MCF 10A (cell line): ENCODE results near the gene RAP1GAP2. TPM values are rescaled to one million over a fixed set of nuclear protein-coding genes. Genes with fewer than 3 reads are reported as not detected.

Source experiments
- BruUV-seq: library from RNA; stranded (reverse); fragments of 400-500 nt; replicated peaks from 2 replicates; lab custom pipeline; 2021; lab: Mats Ljungman, UMichigan
- CTCF ChIA-PET: fragments of 300-600 bp; sonication (Branson Sonifier 250); formaldehyde crosslinking; extraction: SDS; loops from one replicate; lab custom pipeline; 2021; ENCODE audit warnings: antibody characterized with exemption, inconsistent platforms; lab: Yijun Ruan, JAX
- POLR2A ChIA-PET: fragments of 300-600, 350-650 bp; sonication (Branson Sonifier 250); formaldehyde crosslinking; extraction: SDS; loops from one replicate; lab custom pipeline; 2020; ENCODE audit warnings: antibody characterized with exemption, inconsistent platforms; lab: Yijun Ruan, JAX
- DNase-seq: peaks from one replicate; pipeline ENCODE4 v3.0.0-alpha.2; 2018; ENCODE audit not compliant: unreplicated experiment
- H3K27ac Mint-ChIP-seq: one replicate; pipeline ENCODE4 v1.8.0; 2022; ENCODE audit warnings: mild to moderate bottlenecking, low read depth, mixed read lengths; ENCODE audit not compliant: unreplicated experiment
- H3K27me3 Mint-ChIP-seq: one replicate; pipeline ENCODE4 v1.8.0; 2022; ENCODE audit warnings: mixed read lengths; ENCODE audit not compliant: insufficient read depth, unreplicated experiment
- H3K36me3 Mint-ChIP-seq: one replicate; pipeline ENCODE4 v1.8.0; 2022; ENCODE audit warnings: mild to moderate bottlenecking, moderate library complexity, mixed read lengths; ENCODE audit not compliant: insufficient read depth, unreplicated experiment
- H3K4me1 Mint-ChIP-seq: one replicate; pipeline ENCODE4 v1.8.0; 2022; ENCODE audit warnings: mixed read lengths; ENCODE audit not compliant: insufficient read depth, unreplicated experiment
- H3K4me3 Mint-ChIP-seq: one replicate; pipeline ENCODE4 v1.8.0; 2022; ENCODE audit warnings: mild to moderate bottlenecking, moderate library complexity, mixed read lengths; ENCODE audit not compliant: unreplicated experiment
- H3K9me3 Mint-ChIP-seq: one replicate; pipeline ENCODE4 v1.8.0; 2022; ENCODE audit warnings: mixed read lengths; ENCODE audit not compliant: unreplicated experiment
- CTCF ChIP-seq: fragments of 200-600 bp; IDR thresholded peaks from one replicate; pipeline ENCODE4 v1.8.0; 2022; ENCODE audit warnings: antibody characterized with exemption, mild to moderate bottlenecking; ENCODE audit not compliant: unreplicated experiment
- intact Hi-C: fragments of 100-400 bp; cut with micrococcal nuclease; formaldehyde crosslinking; loops from 2 replicates; pipeline ENCODE4 v1.14.1; 2022
- total RNA-seq: library from RNA; stranded (reverse); gene quantifications from 2 replicates; pipeline ENCODE4 v1.2.3, GENCODE V29; 2022

RAP1GAP2 gene
- total RNA-seq, 1 experiment from 2014 or later = 40.2 TPM

GRCh38 chr17:2847381-2848333 lies 51.4 kb downstream of the RAP1GAP2 start:
- DNase-seq = no peak
- CTCF ChIA-PET = interaction anchor here (0.6 to 9.5 kb wide), 34 partner anchors 8 to 845 kb away, joined by 3 to 118 read pairs (median 5); no protein-coding TSS in a partner anchor
- POLR2A ChIA-PET = interaction anchor here (1.0 to 2.7 kb wide), 3 partner anchors 83 to 165 kb away, joined by 3 to 9 read pairs (median 5); no protein-coding TSS in a partner anchor
- Mint-ChIP-seq H3K4me1 (peaks cover 6% of the 10 kb centered on the region), H3K27ac (no peak overlapping the region), H3K36me3 (no peaks in the 10 kb centered on the region), H3K4me3 (no peak overlapping the region), H3K27me3 (no peaks in the 10 kb centered on the region), H3K9me3 (no peaks in the 10 kb centered on the region)
- no peak for TF ChIP-seq CTCF
- BruUV-seq = no TSS peak
- intact Hi-C loops = loop anchor here (1.0 to 2.0 kb wide), 4 partner anchors 19 to 166 kb away; no protein-coding TSS in a partner anchor

- POLR2A ChIA-PET = interaction anchor here (0.6 to 2.7 kb wide), 3 partner anchors 77 to 442 kb away, joined by 3 to 9 read pairs (median 6); no protein-coding TSS in a partner anchor
- BruUV-seq = no TSS peak
- CTCF ChIA-PET = interaction anchor here (0.6 to 9.5 kb wide), 34 partner anchors 8 to 798 kb away, joined by 3 to 118 read pairs (median 6); no protein-coding TSS in a partner anchor
- intact Hi-C loops = loop anchor here (2.0 kb wide), 1 partner anchor 156 kb away; no protein-coding TSS in a partner anchor
- Mint-ChIP-seq H3K4me1 (peaks cover 6% of the 10 kb centered on the region), H3K36me3 (no peaks in the 10 kb centered on the region), H3K27me3 (no peaks in the 10 kb centered on the region), H3K9me3 (no peaks in the 10 kb centered on the region), H3K27ac (no peak overlapping the region), H3K4me3 (no peak overlapping the region)
- DNase-seq = no peak
- no peak for TF ChIP-seq CTCF
Observed at GRCh38 chr17:2849327-2849670, 53.1 kb downstream of the RAP1GAP2 start.

- DNase-seq = no peak
- H3K27me3 Mint-ChIP-seq = no peaks in the 10 kb centered on the region
- POLR2A ChIA-PET = interaction anchor here (1.0 kb wide), 2 partner anchors 41 to 75 kb away, joined by 3 read pairs; no protein-coding TSS in a partner anchor
- intact Hi-C loops = no loop called here
- no peaks in the 10 kb centered on the region for H3K9me3 Mint-ChIP-seq
- peaks cover 15% of the 10 kb centered on the region for H3K4me1 Mint-ChIP-seq
- H3K27ac Mint-ChIP-seq = no peak overlapping the region
- H3K36me3 Mint-ChIP-seq = no peaks in the 10 kb centered on the region
- no peak overlapping the region for H3K4me3 Mint-ChIP-seq
- no peak for TF ChIP-seq CTCF
- BruUV-seq = no TSS peak
- CTCF ChIA-PET = interaction anchor here (0.6 to 9.5 kb wide), 11 partner anchors 25 to 454 kb away, joined by 3 to 101 read pairs (median 4); no protein-coding TSS in a partner anchor
Observed at GRCh38 chr17:2850991-2851390, 54.8 kb downstream of the RAP1GAP2 start.

- H3K4me3 Mint-ChIP-seq = no peak overlapping the region
- no peaks in the 10 kb centered on the region for H3K9me3 Mint-ChIP-seq
- intact Hi-C loops = no loop called here
Observed at GRCh38 chr17:2851615-2852014, 55.4 kb downstream of the RAP1GAP2 start.

More at GRCh38 chr17:2851615-2852014, 55.4 kb downstream of the RAP1GAP2 start:
- peaks cover 15% of the 10 kb centered on the region for H3K4me1 Mint-ChIP-seq
- H3K36me3 Mint-ChIP-seq = no peaks in the 10 kb centered on the region
- no peak for DNase-seq
- POLR2A ChIA-PET = interaction anchor here (1.0 kb wide), 2 partner anchors 41 to 74 kb away, joined by 3 read pairs; no protein-coding TSS in a partner anchor
- H3K27ac Mint-ChIP-seq = no peak overlapping the region
- CTCF ChIA-PET = interaction anchor here (0.7 to 9.5 kb wide), 6 partner anchors 25 to 178 kb away, joined by 3 to 101 read pairs (median 6); no protein-coding TSS in a partner anchor
- no peaks in the 10 kb centered on the region for H3K27me3 Mint-ChIP-seq
- TF ChIP-seq CTCF = no peak
- BruUV-seq = no TSS peak
